IMR-90 (cell line): ENCODE measurements around the gene BAZ2B. TPM values are rescaled to one million over a fixed set of nuclear protein-coding genes. Genes with fewer than 3 reads are reported as not detected.
A peak's percentile ranks its signal among the peaks of the same experiment; 100 is the strongest.

Experiments
- ATAC-seq: fragments of 200-7000 bp; cut with Tn5 transposase; 2 replicates; pipeline ENCODE4 v1.9.1; 2020; ENCODE audit warnings: low read depth, mild to moderate bottlenecking, moderate library complexity
- BruUV-seq: library from RNA; stranded (reverse); fragments of 400-500 nt; replicated peaks from 2 replicates; lab custom pipeline; 2021; lab: Mats Ljungman, UMichigan
- CTCF ChIA-PET: fragments of 300-600 bp; formaldehyde crosslinking; extraction: SDS; loops from one replicate; lab custom pipeline; 2021; ENCODE audit warnings: antibody characterized with exemption; lab: Yijun Ruan, JAX
- POLR2A ChIA-PET: fragments of 300-600 bp; sonication (Branson Sonifier 250); formaldehyde crosslinking; loops from one replicate; lab custom pipeline; 2022; ENCODE audit warnings: antibody characterized with exemption; ENCODE audit not compliant: unreplicated experiment; lab: Charles Lee
- DNase-seq: peaks from one replicate; pipeline ENCODE4 v3.0.0; 2013
- H2AFZ ChIP-seq: replicated peaks from 2 replicates; pipeline ENCODE3; 2013; ENCODE audit warnings: low read length, mild to moderate bottlenecking; ENCODE audit not compliant: poor library complexity
- H2AK5ac ChIP-seq: 2 replicates; pipeline ENCODE4 v1.6.1; 2013; ENCODE audit warnings: low read depth, low read length, inconsistent platforms
- H2AK9ac ChIP-seq: replicated peaks from 2 replicates; pipeline ENCODE3; 2013; ENCODE audit warnings: mild to moderate bottlenecking, low read depth, low read length, moderate library complexity; ENCODE audit not compliant: poor library complexity
- H2BK120ac ChIP-seq: 2 replicates; pipeline ENCODE4 v1.6.1; 2013; ENCODE audit warnings: low read depth, low read length, inconsistent platforms
- H2BK15ac ChIP-seq: 3 replicates; pipeline ENCODE4 v1.6.1; 2013; ENCODE audit warnings: low read depth, low read length, inconsistent platforms
- H2BK20ac ChIP-seq: 2 replicates; pipeline ENCODE4 v1.6.1; 2013; ENCODE audit warnings: low read depth, mild to moderate bottlenecking, inconsistent platforms, low read length, moderate library complexity
- H2BK5ac ChIP-seq: 2 replicates; pipeline ENCODE4 v1.6.1; 2013; ENCODE audit warnings: mild to moderate bottlenecking, low read depth, low read length, inconsistent platforms; ENCODE audit not compliant: poor library complexity, severe bottlenecking
- H3K14ac ChIP-seq: replicated peaks from 2 replicates; pipeline ENCODE4 v1.6.1; 2013; ENCODE audit warnings: low read depth, low read length, inconsistent platforms
- H3K18ac ChIP-seq: 2 replicates; pipeline ENCODE4 v1.6.1; 2013; ENCODE audit warnings: low read depth, low read length, control low read depth
- H3K23ac ChIP-seq: 2 replicates; pipeline ENCODE4 v1.6.1; 2013; ENCODE audit warnings: low read depth, low read length, inconsistent platforms
- H3K27ac ChIP-seq: 2 replicates; pipeline ENCODE4 v1.5.1; 2013; ENCODE audit warnings: mild to moderate bottlenecking, control low read depth, low read length; ENCODE audit not compliant: insufficient read depth
- H3K27me3 ChIP-seq: 2 replicates; pipeline ENCODE4 v1.6.1; 2013; ENCODE audit warnings: low read length; ENCODE audit not compliant: control insufficient read depth, insufficient read depth
- H3K36me3 ChIP-seq: 2 replicates; pipeline ENCODE4 v1.6.1; 2013; ENCODE audit warnings: low read length, mixed read lengths; ENCODE audit not compliant: control insufficient read depth, insufficient read depth
- H3K4ac ChIP-seq: 2 replicates; pipeline ENCODE4 v1.6.1; 2013; ENCODE audit warnings: low read depth, low read length, inconsistent platforms
- H3K4me1 ChIP-seq: 2 replicates; pipeline ENCODE4 v1.6.1; 2013; ENCODE audit warnings: low read length, mixed read lengths; ENCODE audit not compliant: control insufficient read depth, insufficient read depth
- H3K4me2 ChIP-seq: 2 replicates; pipeline ENCODE4 v1.6.1; 2013; ENCODE audit warnings: low read depth, mild to moderate bottlenecking, control low read depth, low read length, moderate library complexity
- H3K4me3 ChIP-seq: 2 replicates; pipeline ENCODE4 v1.5.1; 2013; ENCODE audit warnings: low read depth, mild to moderate bottlenecking, control low read depth, low read length, moderate library complexity; ENCODE audit not compliant: insufficient read depth
- H3K56ac ChIP-seq: 2 replicates; pipeline ENCODE4 v1.6.1; 2013; ENCODE audit warnings: low read length, inconsistent platforms; ENCODE audit not compliant: insufficient read depth; ENCODE audit errors: extremely low read depth
- H3K79me1 ChIP-seq, 2 experiments: 2 replicates each; pipeline ENCODE4 v1.6.1; 2013; ENCODE audit warnings: low read length in 2 of 2, inconsistent platforms in 1 of 2, low read depth in 1 of 2
- H3K9ac ChIP-seq: 2 replicates; pipeline ENCODE4 v1.6.1; 2013; ENCODE audit warnings: low read depth, low read length, control low read depth
- H3K9me1 ChIP-seq: 2 replicates; pipeline ENCODE4 v1.6.1; 2013; ENCODE audit warnings: low read length, inconsistent platforms; ENCODE audit not compliant: insufficient read depth
- H3K9me3 ChIP-seq: 2 replicates; pipeline ENCODE4 v1.6.1; 2013; ENCODE audit warnings: low read length; ENCODE audit not compliant: control insufficient read depth, insufficient read depth
- H4K20me1 ChIP-seq: 2 replicates; pipeline ENCODE4 v1.6.1; 2013; ENCODE audit warnings: low read length, inconsistent platforms; ENCODE audit not compliant: insufficient read depth
- H4K5ac ChIP-seq: 2 replicates; pipeline ENCODE4 v1.6.1; 2013; ENCODE audit warnings: mild to moderate bottlenecking, low read depth, low read length, control low read depth
- H4K8ac ChIP-seq, 2 experiments: 2 replicates each; pipeline ENCODE4 v1.6.1; 2013; ENCODE audit warnings: low read depth in 2 of 2, low read length in 2 of 2, control low read depth in 1 of 2, inconsistent platforms in 1 of 2
- H4K91ac ChIP-seq: 2 replicates; pipeline ENCODE4 v1.6.1; 2013; ENCODE audit warnings: low read depth, low read length, inconsistent platforms; ENCODE audit not compliant: insufficient read depth
- CEBPB ChIP-seq: IDR thresholded peaks from 2 replicates; pipeline ENCODE4 v1.6.1; 2012; ENCODE audit warnings: low read depth, low read length, improper control_type of control experiment
- CTCF ChIP-seq: conservative IDR thresholded peaks from 2 replicates; pipeline ENCODE4 v1.5.1; 2012; ENCODE audit warnings: mild to moderate bottlenecking, low read depth, low read length, improper control_type of control experiment
- MAFK ChIP-seq: IDR thresholded peaks from 2 replicates; pipeline ENCODE4 v1.6.1; 2012; ENCODE audit warnings: low read depth, low read length, improper control_type of control experiment
- RAD21 ChIP-seq: IDR thresholded peaks from 2 replicates; pipeline ENCODE4 v1.6.1; 2012; ENCODE audit warnings: low read length, improper control_type of control experiment
- WGBS, 2 experiments: methylation state at CpG; one replicate each; pipeline versions ENCODE4 v1.1.5 to v1.1.7; 2013; ENCODE audit warnings: missing lambda C conversion rate in 2 of 2; ENCODE audit not compliant: insufficient read length in 1 of 2; ENCODE audit errors: extremely low coverage in 2 of 2; 5-methylcytosine and 5-hydroxymethylcytosine counted together
- dilution Hi-C: fragments of 300-500 bp; cut with HindIII; formaldehyde crosslinking; loops from one replicate; pipeline ENCODE4 v1.14.3; 2018; ENCODE audit warnings: low sequenced_read_pairs; ENCODE audit not compliant: unreplicated experiment
- in situ Hi-C: fragments of 300-500 bp; cut with MboI; formaldehyde crosslinking; loops from 3 replicates; pipeline ENCODE4 v1.14.3; 2019; ENCODE audit warnings: low sequenced_read_pairs, inconsistent platforms, mixed read lengths
- intact Hi-C: fragments of 100-400 bp; cut with micrococcal nuclease; formaldehyde crosslinking; loops from 2 replicates; pipeline ENCODE4 v1.10.0; 2022
- polyA plus RNA-seq, 3 experiments: library from polyadenylated mRNA; depleted of rRNA; stranded (reverse); fragments of >200 nt; gene quantifications; 2 replicates each; pipeline ENCODE4 v1.2.3, GENCODE V29; 2012; ENCODE audit warnings: low replicate concordance in 1 of 3
- total RNA-seq: library from RNA; depleted of rRNA; stranded (reverse); fragments of >200 nt; gene quantifications from 2 replicates; pipeline ENCODE4 v1.2.3, GENCODE V29; 2012
- TF ChIP-seq, protein P1 (sequence below): fragments of 150-350 bp; IDR thresholded peaks from 2 replicates; pipeline ENCODE4 v1.6.1; 2016; ENCODE audit warnings: low read depth, mild to moderate bottlenecking, low read length, moderate library complexity, borderline replicate concordance

Gene BAZ2B
- total and polyA plus RNA-seq, 2 of the 4 experiments (the other 2 are of a cell fraction), result 8.9 to 42.1 TPM

- H2BK20ac ChIP-seq, result peak overlapping the region; percentile 50
- H4K5ac ChIP-seq, result peak overlapping the region; percentile 46; the same call in 1 of the 2 replicates
- CTCF ChIA-PET, result interaction anchor here (0.6 to 0.8 kb wide), 3 partner anchors 26 to 422 kb away, joined by 3 read pairs; partner anchors contain the start of gene MARCHF7
- H2BK5ac ChIP-seq, result no peak overlapping the region
- H3K9me1 ChIP-seq, result no peaks in the 10 kb centered on the region; the same call in 1 of the 2 replicates
- no peak overlapping the region for H3K56ac ChIP-seq
- H2AK5ac ChIP-seq, result no peak overlapping the region
- H3K79me1 ChIP-seq, result peaks cover 0 to 10% of the 10 kb centered on the region in 2 experiments; a peak in 2 of 4 replicates
- BruUV-seq, result no TSS peak
- H2AK9ac ChIP-seq, result peak overlapping the region; percentile 21
- no peaks in the 10 kb centered on the region for H3K9me3 ChIP-seq
- intact Hi-C loops, result no loop called here
- H4K8ac ChIP-seq, result peak overlapping the region in 1 of 2 experiments; percentile 68; a peak in 2 of 4 replicates
- peak overlapping the region; percentile 42; the same call in 1 of the 2 replicates for H3K18ac ChIP-seq
- TF ChIP-seq MAFK (no peak), RAD21 (peak; percentile 23; the same call in 1 of the 2 replicates), CTCF (peak; percentile 23; the same call in 1 of the 2 replicates), CEBPB (peak; percentile 92)
- TF ChIP-seq, protein P1, sequence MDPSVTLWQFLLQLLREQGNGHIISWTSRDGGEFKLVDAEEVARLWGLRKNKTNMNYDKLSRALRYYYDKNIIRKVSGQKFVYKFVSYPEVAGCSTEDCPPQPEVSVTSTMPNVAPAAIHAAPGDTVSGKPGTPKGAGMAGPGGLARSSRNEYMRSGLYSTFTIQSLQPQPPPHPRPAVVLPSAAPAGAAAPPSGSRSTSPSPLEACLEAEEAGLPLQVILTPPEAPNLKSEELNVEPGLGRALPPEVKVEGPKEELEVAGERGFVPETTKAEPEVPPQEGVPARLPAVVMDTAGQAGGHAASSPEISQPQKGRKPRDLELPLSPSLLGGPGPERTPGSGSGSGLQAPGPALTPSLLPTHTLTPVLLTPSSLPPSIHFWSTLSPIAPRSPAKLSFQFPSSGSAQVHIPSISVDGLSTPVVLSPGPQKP, result no peak
- no peak overlapping the region for H2BK15ac ChIP-seq
- H3K23ac ChIP-seq, result no peak overlapping the region
- H3K4me1 ChIP-seq, result peaks cover 5% of the 10 kb centered on the region
- H2AFZ ChIP-seq, result no peak overlapping the region
- H3K4me2 ChIP-seq, result peak overlapping the region; percentile 35; the same call in 1 of the 2 replicates
- no peaks in the 10 kb centered on the region for H3K27me3 ChIP-seq
- H4K91ac ChIP-seq, result peak overlapping the region; percentile 3; the same call in 1 of the 2 replicates
- no peak overlapping the region for H3K9ac ChIP-seq
- peak overlapping the region; percentile 82 for H2BK120ac ChIP-seq
- H3K14ac ChIP-seq, result peak overlapping the region; percentile 16; the same call in 1 of the 2 replicates
- DNase-seq, result peak; percentile 94
- H3K36me3 ChIP-seq, result no peaks in the 10 kb centered on the region
- peak; percentile 6; the same call in 1 of the 2 replicates for ATAC-seq
- peak overlapping the region; percentile 74 for H3K4ac ChIP-seq
- dilution Hi-C loops, result no loop called here
- in situ Hi-C loops, result no loop called here
- POLR2A ChIA-PET, result no interaction called here
- WGBS, 2 experiments, result 100% methylated on average over 1 of the region's 7 CpGs; no CpG with 5 or more reads in 1 of the 2 experiments
- H3K27ac ChIP-seq, result peak overlapping the region; percentile 39; the same call in 1 of the 2 replicates
- no peak overlapping the region for H3K4me3 ChIP-seq
- H4K20me1 ChIP-seq, result no peaks in the 10 kb centered on the region
These were observed 325.9 kb downstream of the BAZ2B start for GRCh38 chr2:159290289-159290907.
